ENCODE data around the gene ICAM1. TPM values are rescaled to one million over a fixed set of nuclear protein-coding genes. Genes with fewer than 3 reads are reported as not detected.

The ICAM1 gene
- total RNA-seq, 1 donor from 2014 or later: 22.3 TPM

GRCh38 chr19:10321417-10321797 is 50.5 kb downstream of the ICAM1 start:
- TF ChIP-seq CTCF (IDR thresholded peaks at IDR 0.05): no peak
- no peak for TF ChIP-seq POLR2AphosphoS5 (IDR thresholded peaks at IDR 0.05; ENCODE audit: insufficient read depth in 1 of 2, low read depth in 1 of 2)
- Histone ChIP-seq H3K27ac (no peak overlapping the region), H3K36me3 (peaks cover 0 to 81% of the 10 kb centered on the region in 2 donors), H3K9me3 (no peaks in the 10 kb centered on the region), H3K27me3 (no peaks in the 10 kb centered on the region), H3K4me3 (no peak overlapping the region), H3K4me1 (peaks cover under 1% of the 10 kb centered on the region)
- intact Hi-C loops (cut with DNase I): no loop called here
- DNase-seq (ENCODE audit: extremely low spot score in 2 of 2): no peak

GRCh38 chr19:10321874-10322835 is 51.2 kb downstream of the ICAM1 start:
- Histone ChIP-seq H3K9me3 (no peaks in the 10 kb centered on the region), H3K4me3 (no peak overlapping the region), H3K4me1 (no peaks in the 10 kb centered on the region), H3K27me3 (no peaks in the 10 kb centered on the region), H3K36me3 (peaks cover 0 to 89% of the 10 kb centered on the region in 2 donors), H3K27ac (no peak overlapping the region)
- DNase-seq (ENCODE audit: extremely low spot score in 2 of 2): no peak
- intact Hi-C loops (cut with DNase I): no loop called here
- TF ChIP-seq POLR2A (IDR thresholded peaks at IDR 0.05): no peak
- no peak for TF ChIP-seq POLR2AphosphoS5 (IDR thresholded peaks at IDR 0.05; ENCODE audit: insufficient read depth in 1 of 2, low read depth in 1 of 2)
- no peak for TF ChIP-seq CTCF (IDR thresholded peaks at IDR 0.05)

GRCh38 chr19:10325732-10326131 is 54.8 kb downstream of the ICAM1 start:
- no peak for DNase-seq (ENCODE audit: extremely low spot score in 2 of 2)
- peaks cover 0 to 93% of the 10 kb centered on the region in 2 donors for H3K36me3 ChIP-seq
- no peak overlapping the region for H3K27ac ChIP-seq
- intact Hi-C loops (cut with DNase I): loop anchor here (5.0 kb wide), 1 partner anchor 62 kb away; no protein-coding TSS in a partner anchor
- no peak overlapping the region for H3K4me3 ChIP-seq
- TF ChIP-seq POLR2A (IDR thresholded peaks at IDR 0.05) (no peak), POLR2AphosphoS5 (IDR thresholded peaks at IDR 0.05; ENCODE audit: insufficient read depth in 1 of 2, low read depth in 1 of 2) (no peak), CTCF (IDR thresholded peaks at IDR 0.05) (no peak)
- no peaks in the 10 kb centered on the region for H3K27me3 ChIP-seq
- no peaks in the 10 kb centered on the region for H3K9me3 ChIP-seq
- H3K4me1 ChIP-seq: no peaks in the 10 kb centered on the region

- H3K27ac ChIP-seq: no peak overlapping the region
- peaks cover 0 to 74% of the 10 kb centered on the region in 2 donors for H3K36me3 ChIP-seq
- DNase-seq (ENCODE audit: extremely low spot score in 2 of 2): no peak
- no peak overlapping the region for H3K4me3 ChIP-seq
- peaks cover 13% of the 10 kb centered on the region for H3K4me1 ChIP-seq
- intact Hi-C loops (cut with DNase I): loop anchor here (5.0 kb wide), 1 partner anchor 60 kb away; no protein-coding TSS in a partner anchor
- no peaks in the 10 kb centered on the region for H3K27me3 ChIP-seq
- TF ChIP-seq POLR2AphosphoS5 (IDR thresholded peaks at IDR 0.05; ENCODE audit: insufficient read depth in 1 of 2, low read depth in 1 of 2) (no peak), CTCF (IDR thresholded peaks at IDR 0.05) (no peak), POLR2A (IDR thresholded peaks at IDR 0.05) (no peak)
- no peaks in the 10 kb centered on the region for H3K9me3 ChIP-seq
Measured at GRCh38 chr19:10327793-10328192, 56.9 kb downstream of the ICAM1 start.

Measured in vagina (tissue), 2 donors.